Activated T-cell treated with anti-CD3 and anti-CD28 coated beads, Interleukin-2, amount 50 U/mL, for 48 hours (primary cell): ENCODE data around the gene IGFBP1.

ENCODE experiments used
- DNase-seq, 2 experiments: peaks; one replicate each; pipeline ENCODE4 v3.0.0-alpha.2; 2020

IGFBP1 gene

GRCh38 chr7:45939574-45939973 is 51.3 kb downstream of the IGFBP1 start:
- DNase-seq = no peak

GRCh38 chr7:45940237-45940781 is 52.0 kb downstream of the IGFBP1 start:
- peak; percentile 58 to 67 for DNase-seq

GRCh38 chr7:45940939-45941338 is 52.7 kb downstream of the IGFBP1 start:
- no peak for DNase-seq
